Neural cell (in vitro differentiated cells): Measurements from ENCODE around the gene DNM1. TPM values are rescaled to one million over a fixed set of nuclear protein-coding genes. Genes with fewer than 3 reads are reported as not detected.

Experiments
- H2AFZ ChIP-seq: fragments of 200-600, 300-800 bp; sonication (generic), shearing (Covaris generic); 2 replicates; pipeline ENCODE4 v1.6.0; 2014; ENCODE audit warnings: low read depth, mild to moderate bottlenecking, antibody characterized with exemption, low read length, moderate library complexity
- H3F3A ChIP-seq: fragments of 200-600 bp; shearing (Covaris generic); 2 replicates; pipeline ENCODE4 v1.6.1; 2016; ENCODE audit warnings: mild to moderate bottlenecking, moderate library complexity, mixed read lengths, antibody characterized with exemption, low read length; ENCODE audit not compliant: insufficient read depth, poor library complexity, severe bottlenecking
- H3K27ac ChIP-seq: fragments of 200-600, 300-800 bp; sonication (generic), shearing (Covaris generic); 2 replicates; pipeline ENCODE4 v1.5.1; 2014; ENCODE audit warnings: mild to moderate bottlenecking, low read length, moderate library complexity
- H3K27me3 ChIP-seq: fragments of 300-800, 200-600 bp; sonication (generic), shearing (Covaris generic); 2 replicates; pipeline ENCODE4 v1.6.0; 2014; ENCODE audit warnings: mild to moderate bottlenecking, low read depth, low read length, moderate library complexity; ENCODE audit not compliant: insufficient read depth
- H3K36me3 ChIP-seq: fragments of 300-800, 200-600 bp; sonication (generic), shearing (Covaris generic); 2 replicates; pipeline ENCODE4 v1.5.1; 2014; ENCODE audit warnings: mild to moderate bottlenecking, antibody characterized with exemption, low read length, moderate library complexity; ENCODE audit not compliant: insufficient read depth
- H3K4me2 ChIP-seq: fragments of 300-800, 200-600 bp; sonication (generic), shearing (Covaris generic); 2 replicates; pipeline ENCODE4 v1.6.0; 2014; ENCODE audit warnings: mild to moderate bottlenecking, low read length
- H3K4me3 ChIP-seq: fragments of 300-800, 200-600 bp; sonication (generic), shearing (Covaris generic); 2 replicates; pipeline ENCODE4 v1.5.1; 2014; ENCODE audit warnings: mild to moderate bottlenecking, low read length, moderate library complexity
- H3K79me2 ChIP-seq: fragments of 200-600 bp; shearing (Covaris generic); replicated peaks from 2 replicates; pipeline ENCODE4 v1.6.0; 2014; ENCODE audit warnings: mild to moderate bottlenecking, low read length, moderate library complexity; ENCODE audit not compliant: insufficient read depth
- H3K9ac ChIP-seq: fragments of 300-800, 200-600 bp; sonication (generic), shearing (Covaris generic); 2 replicates; pipeline ENCODE4 v1.6.1; 2016; ENCODE audit warnings: mild to moderate bottlenecking, low read length, mixed read lengths
- H3K9me2 ChIP-seq: fragments of 200-600 bp; shearing (Covaris generic); 2 replicates; pipeline ENCODE4 v1.6.1; 2016; ENCODE audit warnings: mild to moderate bottlenecking, low read length, mixed read lengths; ENCODE audit not compliant: insufficient read depth
- H3K9me3 ChIP-seq: fragments of 200-600, 300-800 bp; sonication (generic), shearing (Covaris generic); 2 replicates; pipeline ENCODE4 v1.6.1; 2016; ENCODE audit warnings: mild to moderate bottlenecking, mixed run types, low read length, moderate library complexity, mixed read lengths
- H4K20me1 ChIP-seq: fragments of 200-600 bp; shearing (Covaris generic); 2 replicates; pipeline ENCODE4 v1.6.1; 2016; ENCODE audit warnings: mild to moderate bottlenecking, mixed run types; ENCODE audit not compliant: insufficient read depth
- CTCF ChIP-seq: fragments of 450-650 bp; IDR thresholded peaks from 2 replicates; pipeline ENCODE4 v1.5.1; 2014; ENCODE audit warnings: antibody characterized with exemption, mild to moderate bottlenecking, moderate library complexity; ENCODE audit not compliant: poor library complexity, severe bottlenecking
- EP300 ChIP-seq: fragments of 450-650 bp; conservative IDR thresholded peaks from 2 replicates; pipeline ENCODE4 v1.6.1; 2014; ENCODE audit warnings: antibody characterized with exemption, mild to moderate bottlenecking, moderate library complexity; ENCODE audit not compliant: poor library complexity, severe bottlenecking
- EZH2 ChIP-seq: fragments of 200-600, 300-800 bp; shearing (Covaris generic), sonication (generic); IDR thresholded peaks from 2 replicates; pipeline ENCODE4 v1.6.1; 2014; ENCODE audit warnings: antibody characterized with exemption, low read length, borderline replicate concordance, mild to moderate bottlenecking; ENCODE audit not compliant: insufficient read depth, poor library complexity, severe bottlenecking
- MXI1 ChIP-seq: fragments of 450-650 bp; conservative IDR thresholded peaks from 2 replicates; pipeline ENCODE4 v1.6.1; 2014; ENCODE audit warnings: antibody characterized with exemption, mild to moderate bottlenecking; ENCODE audit not compliant: poor library complexity, severe bottlenecking
- POLR2AphosphoS5 ChIP-seq: IDR thresholded peaks from 2 replicates; pipeline ENCODE4 v1.6.1; 2012
- RAD21 ChIP-seq: fragments of 450-650 bp; conservative IDR thresholded peaks from 2 replicates; pipeline ENCODE4 v1.6.1; 2014; ENCODE audit warnings: antibody characterized with exemption, mild to moderate bottlenecking, moderate library complexity
- REST ChIP-seq: IDR thresholded peaks from 2 replicates; pipeline ENCODE4 v1.6.1; 2012; ENCODE audit warnings: borderline replicate concordance
- SMC3 ChIP-seq: fragments of 450-650 bp; conservative IDR thresholded peaks from 2 replicates; pipeline ENCODE4 v1.6.1; 2014; ENCODE audit warnings: antibody characterized with exemption, mild to moderate bottlenecking, moderate library complexity; ENCODE audit not compliant: poor library complexity
- TAF1 ChIP-seq: IDR thresholded peaks from 2 replicates; pipeline ENCODE4 v1.6.1; 2012; ENCODE audit warnings: low read depth
- polyA plus RNA-seq: library from polyadenylated mRNA; depleted of rRNA; stranded (reverse); fragments of >200 nt; gene quantifications from 2 replicates; pipeline ENCODE4 v1.2.3, GENCODE V29; 2014

DNM1 gene
- polyA plus RNA-seq, 1 donor from 2014 or later = 104 TPM

GRCh38 chr9:128213746-128214497 is 10.7 kb downstream of the DNM1 start:
- no peak overlapping the region for H3K27ac ChIP-seq
- H2AFZ ChIP-seq = no peak overlapping the region
- no peaks in the 10 kb centered on the region for H3K36me3 ChIP-seq
- H4K20me1 ChIP-seq = no peaks in the 10 kb centered on the region
- H3K9me2 ChIP-seq = no peaks in the 10 kb centered on the region
- H3K4me3 ChIP-seq = no peak overlapping the region
- no peaks in the 10 kb centered on the region for H3K27me3 ChIP-seq
- no peak for TF ChIP-seq MXI1
- no peak for TF ChIP-seq EP300
- no peak for TF ChIP-seq EZH2
- TF ChIP-seq CTCF = no peak
- no peak for TF ChIP-seq SMC3
- no peak for TF ChIP-seq POLR2AphosphoS5
- TF ChIP-seq TAF1 = no peak
- no peak for TF ChIP-seq RAD21
- TF ChIP-seq REST = no peak
- no peaks in the 10 kb centered on the region for H3F3A ChIP-seq
- H3K4me2 ChIP-seq = no peak overlapping the region
- H3K79me2 ChIP-seq = no peaks in the 10 kb centered on the region
- no peaks in the 10 kb centered on the region for H3K9me3 ChIP-seq
- H3K9ac ChIP-seq = no peak overlapping the region

GRCh38 chr9:128214571-128215490 is 11.7 kb downstream of the DNM1 start:
- H3K27ac ChIP-seq = no peak overlapping the region

More at GRCh38 chr9:128214571-128215490, 11.7 kb downstream of the DNM1 start:
- no peaks in the 10 kb centered on the region for H3F3A ChIP-seq
- no peak overlapping the region for H3K9ac ChIP-seq
- no peak overlapping the region for H2AFZ ChIP-seq
- H4K20me1 ChIP-seq = no peaks in the 10 kb centered on the region
- no peaks in the 10 kb centered on the region for H3K9me2 ChIP-seq
- TF ChIP-seq SMC3 = no peak
- TF ChIP-seq RAD21 = no peak
- TF ChIP-seq EP300 = no peak
- TF ChIP-seq REST = no peak
- no peak for TF ChIP-seq POLR2AphosphoS5
- no peak for TF ChIP-seq MXI1
- no peak for TF ChIP-seq CTCF
- TF ChIP-seq EZH2 = no peak
- TF ChIP-seq TAF1 = no peak
- no peak overlapping the region for H3K4me3 ChIP-seq
- no peaks in the 10 kb centered on the region for H3K9me3 ChIP-seq
- H3K79me2 ChIP-seq = no peaks in the 10 kb centered on the region
- no peak overlapping the region for H3K4me2 ChIP-seq
- H3K36me3 ChIP-seq = peaks cover under 1% of the 10 kb centered on the region
- H3K27me3 ChIP-seq = no peaks in the 10 kb centered on the region
